HG03575 (cell line): ENCODE data around the gene R3HDM4.

Experiments used
- ATAC-seq: cut with Tn5 transposase; IDR thresholded peaks from one replicate; pipeline ENCODE4 v1.9.1; 2021; ENCODE audit not compliant: unreplicated experiment, insufficient number of reproducible peaks, low FRiP score; ENCODE audit errors: extremely low read depth

R3HDM4 gene

GRCh38 chr19:948842-949496 is 36.0 kb upstream of the R3HDM4 start:
- ATAC-seq, result no peak

GRCh38 chr19:947707-948539 is 34.9 kb upstream of the R3HDM4 start:
- no peak for ATAC-seq

GRCh38 chr19:947090-947706 is 34.2 kb upstream of the R3HDM4 start:
- no peak for ATAC-seq

- ATAC-seq, result no peak
These were observed 32.6 kb upstream of the R3HDM4 start for GRCh38 chr19:945401-946252.

GRCh38 chr19:944663-945241 is 31.7 kb upstream of the R3HDM4 start:
- no peak for ATAC-seq

- no peak for ATAC-seq
These were observed 31.1 kb upstream of the R3HDM4 start for GRCh38 chr19:944171-944567.

GRCh38 chr19:943551-944170 is 30.6 kb upstream of the R3HDM4 start:
- ATAC-seq, result no peak

- no peak for ATAC-seq
These were observed 29.2 kb upstream of the R3HDM4 start for GRCh38 chr19:942133-942645.

GRCh38 chr19:941292-942132 is 28.5 kb upstream of the R3HDM4 start:
- no peak for ATAC-seq

- no peak for ATAC-seq
These were observed 27.7 kb upstream of the R3HDM4 start for GRCh38 chr19:940591-941291.

GRCh38 chr19:939922-940321 is 26.9 kb upstream of the R3HDM4 start:
- no peak for ATAC-seq

- ATAC-seq, result no peak
These were observed 26.4 kb upstream of the R3HDM4 start for GRCh38 chr19:939439-939838.

- ATAC-seq, result no peak
These were observed 25.4 kb upstream of the R3HDM4 start for GRCh38 chr19:938233-938923.

GRCh38 chr19:937259-937694 is 24.3 kb upstream of the R3HDM4 start:
- no peak for ATAC-seq

- ATAC-seq, result no peak
These were observed 23.1 kb upstream of the R3HDM4 start for GRCh38 chr19:936175-936546.

GRCh38 chr19:934865-935479 is 22.0 kb upstream of the R3HDM4 start:
- no peak for ATAC-seq
